ENCODE results near the gene TGM3. TPM values are rescaled to one million over a fixed set of nuclear protein-coding genes. Genes with fewer than 3 reads are reported as not detected.

TGM3 gene
- total and polyA plus RNA-seq, 10 of the 15 experiments (the other 5 are each of a cell fraction or from before 2014, with no cell fraction given), result not detected

DNA sequence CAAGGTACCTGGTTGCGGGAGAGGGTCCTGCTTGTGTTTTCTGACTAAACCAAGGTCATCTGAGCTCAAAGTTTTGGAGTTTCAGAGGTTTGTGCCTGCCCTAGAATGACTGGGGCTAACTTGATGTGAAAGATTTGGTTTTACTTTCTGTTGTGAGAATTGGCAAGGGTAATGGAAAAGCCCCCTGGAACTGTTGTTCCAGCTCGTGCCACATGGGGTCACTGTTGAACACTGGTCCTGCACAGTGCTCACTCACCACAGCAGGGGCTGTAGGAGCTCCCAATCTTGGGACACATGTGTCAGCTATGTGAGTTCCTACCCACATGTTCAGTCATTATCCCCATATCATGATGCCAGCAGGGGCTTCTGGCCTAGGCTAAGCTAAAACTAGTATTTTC lies 91.4 kb downstream of the TGM3 start:
- H3K79me2 ChIP-seq (ENCODE audit: control insufficient read depth, insufficient read depth, low read length), result no peaks in the 10 kb centered on the region
- H3K4me1 ChIP-seq (ENCODE audit: control insufficient read depth, insufficient read depth, low read length), result peaks cover 14% of the 10 kb centered on the region
- H3K9me3 ChIP-seq (replicated peaks; ENCODE audit: control insufficient read depth, insufficient read depth, low read length), result peaks cover 7% of the 10 kb centered on the region; the same call in 2 of the 3 replicates
- intact Hi-C loops (cut with micrococcal nuclease; ENCODE audit: unreplicated experiment) (no loop called here), in situ Hi-C loops (cut with MboI) (no loop called here)
- no TSS peak for BruUV-seq (replicated peaks)
- SMC1A ChIA-PET (ENCODE audit: uncharacterized antibody, unreplicated experiment), result interaction anchor here (0.8 to 1.1 kb wide), 5 partner anchors 65 to 214 kb away, joined by 3 to 4 read pairs (median 3); no protein-coding TSS in a partner anchor
- H3K36me3 ChIP-seq (ENCODE audit: control insufficient read depth in 2 of 2, insufficient read depth in 2 of 2, low read length in 1 of 2), result no peaks in the 10 kb centered on the region
- H3K27me3 ChIP-seq (replicated peaks in 1 of 2; ENCODE audit: control insufficient read depth in 2 of 2, insufficient read depth in 2 of 2, low read length in 1 of 2), result no peaks in the 10 kb centered on the region; a peak in 1 of 4 replicates
- CTCF ChIA-PET, result interaction anchor here (0.7 to 2.2 kb wide), 15 partner anchors 9 to 235 kb away, joined by 3 to 20 read pairs (median 3); partner anchors contain the start of gene SNRPB
- FAIRE-seq (no peak), ATAC-seq (peak; percentile 82), DNase-seq (ENCODE audit: low read depth, low spot score) (peak; percentile 21)
- 0 out of 2 replicates have a peak overlapping the region, but pooled peaks have one; percentile 7 for H3K4me2 ChIP-seq (ENCODE audit: control insufficient read depth, insufficient read depth)
- no peak overlapping the region for H3K9ac ChIP-seq (ENCODE audit: control insufficient read depth, insufficient read depth, low read length)
- RAD21 ChIA-PET (ENCODE audit: unreplicated experiment), result interaction anchor here (1.2 to 1.5 kb wide), 3 partner anchors 68 to 180 kb away, joined by 3 to 8 read pairs (median 4); no protein-coding TSS in a partner anchor
- TF ChIP-seq SMAD1 (IDR thresholded peaks at IDR 0.05; ENCODE audit: low read depth, partially characterized antibody) (no peak), RAD21 (IDR thresholded peaks at IDR 0.05; ENCODE audit: insufficient read depth, low read depth, low read length) (0 out of 2 replicates have a peak, but pooled peaks have one; percentile 16), SMC3 (IDR thresholded peaks at IDR 0.05; ENCODE audit: borderline replicate concordance, low read length) (peak; percentile 37; the same call in 1 of the 2 replicates), HDGF (IDR thresholded peaks at IDR 0.05) (no peak), CBX5 (IDR thresholded peaks at IDR 0.05; ENCODE audit: low read depth) (peak; percentile 89; the same call in 1 of the 2 replicates)
- TF ChIP-seq, protein P1, sequence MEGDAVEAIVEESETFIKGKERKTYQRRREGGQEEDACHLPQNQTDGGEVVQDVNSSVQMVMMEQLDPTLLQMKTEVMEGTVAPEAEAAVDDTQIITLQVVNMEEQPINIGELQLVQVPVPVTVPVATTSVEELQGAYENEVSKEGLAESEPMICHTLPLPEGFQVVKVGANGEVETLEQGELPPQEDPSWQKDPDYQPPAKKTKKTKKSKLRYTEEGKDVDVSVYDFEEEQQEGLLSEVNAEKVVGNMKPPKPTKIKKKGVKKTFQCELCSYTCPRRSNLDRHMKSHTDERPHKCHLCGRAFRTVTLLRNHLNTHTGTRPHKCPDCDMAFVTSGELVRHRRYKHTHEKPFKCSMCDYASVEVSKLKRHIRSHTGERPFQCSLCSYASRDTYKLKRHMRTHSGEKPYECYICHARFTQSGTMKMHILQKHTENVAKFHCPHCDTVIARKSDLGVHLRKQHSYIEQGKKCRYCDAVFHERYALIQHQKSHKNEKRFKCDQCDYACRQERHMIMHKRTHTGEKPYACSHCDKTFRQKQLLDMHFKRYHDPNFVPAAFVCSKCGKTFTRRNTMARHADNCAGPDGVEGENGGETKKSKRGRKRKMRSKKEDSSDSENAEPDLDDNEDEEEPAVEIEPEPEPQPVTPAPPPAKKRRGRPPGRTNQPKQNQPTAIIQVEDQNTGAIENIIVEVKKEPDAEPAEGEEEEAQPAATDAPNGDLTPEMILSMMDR (IDR thresholded peaks at IDR 0.05 in 2 of 3, conservative IDR thresholded peaks at IDR 0.05 in 1 of 3; ENCODE audit: control insufficient read depth in 2 of 3, extremely low read depth in 1 of 3, insufficient read depth in 1 of 3, low read depth in 3 of 3, low read length in 3 of 3), result peak; percentile 47 to 66 (median 51); a peak in 5 of 6 replicates
- POLR2A ChIA-PET, result no interaction called here
- no peak overlapping the region; the same call in 1 of the 2 replicates for H2AFZ ChIP-seq (ENCODE audit: control insufficient read depth, low read depth, low read length)
- WGBS (ENCODE audit: insufficient coverage, insufficient replicate concordance, low lambda C conversion rate, missing lambda C conversion rate), result 0% methylated on average over 2 of the region's 2 CpGs
- H3K27ac ChIP-seq (ENCODE audit: control insufficient read depth, insufficient read depth), result no peak overlapping the region
- no peak overlapping the region for H3K4me3 ChIP-seq
- H4K20me1 ChIP-seq (ENCODE audit: control insufficient read depth, insufficient read depth), result no peaks in the 10 kb centered on the region

Data from GM12878 (cell line).